ENCODE results near the gene CAPN12. TPM values are rescaled to one million over a fixed set of nuclear protein-coding genes. Genes with fewer than 3 reads are reported as not detected.

Gene CAPN12
- total and polyA plus RNA-seq, 10 of the 15 experiments (the other 5 are each of a cell fraction or from before 2014, with no cell fraction given) = 0.64 to 4.6 (median 2.0) TPM

GRCh38 chr19:38700350-38700901 is 43.8 kb downstream of the CAPN12 start:
- TF ChIP-seq SMAD1 (IDR thresholded peaks at IDR 0.05; ENCODE audit: low read depth, partially characterized antibody) (no peak), NFYB (IDR thresholded peaks at IDR 0.05; ENCODE audit: insufficient read depth, low read depth, low read length) (no peak), BRCA1 (IDR thresholded peaks at IDR 0.05; ENCODE audit: low read depth, low read length) (no peak), IRF3 (IDR thresholded peaks at IDR 0.05) (no peak), NKRF (conservative IDR thresholded peaks at IDR 0.05) (no peak), CHD1 (IDR thresholded peaks at IDR 0.05; ENCODE audit: low read depth, low read length) (no peak), ZSCAN29 (IDR thresholded peaks at IDR 0.05) (no peak), MEF2B (IDR thresholded peaks at IDR 0.05; ENCODE audit: partially characterized antibody, poor library complexity, severe bottlenecking) (no peak), WRNIP1 (IDR thresholded peaks at IDR 0.05; ENCODE audit: borderline replicate concordance, low read depth, low read length) (no peak), RAD21 (IDR thresholded peaks at IDR 0.05; ENCODE audit: insufficient read depth, low read depth, low read length) (no peak), POLR2AphosphoS5 (IDR thresholded peaks at IDR 0.05; ENCODE audit: low read length) (no peak)
- DNase-seq (ENCODE audit: low read depth, low spot score) = no peak
- no TSS peak for BruUV-seq (replicated peaks)
- no peak for FAIRE-seq
- no peaks in the 10 kb centered on the region for H3K27me3 ChIP-seq (replicated peaks in 1 of 2; ENCODE audit: control insufficient read depth in 2 of 2, insufficient read depth in 2 of 2, low read length in 1 of 2)
- H3K79me2 ChIP-seq (ENCODE audit: control insufficient read depth, insufficient read depth, low read length) = peaks cover 15% of the 10 kb centered on the region
- no peak overlapping the region for H3K27ac ChIP-seq (ENCODE audit: control insufficient read depth, insufficient read depth)
- H3K4me1 ChIP-seq (ENCODE audit: control insufficient read depth, insufficient read depth, low read length) = peaks cover 19% of the 10 kb centered on the region
- H3K9ac ChIP-seq (ENCODE audit: control insufficient read depth, insufficient read depth, low read length) = no peak overlapping the region
- in situ Hi-C loops (cut with MboI) = no loop called here
- no peak overlapping the region for H2AFZ ChIP-seq (ENCODE audit: control insufficient read depth, low read depth, low read length)
- H3K36me3 ChIP-seq (ENCODE audit: control insufficient read depth in 2 of 2, insufficient read depth in 2 of 2, low read length in 1 of 2) = peaks cover 30 to 48% of the 10 kb centered on the region in 2 experiments; a peak in 3 of 4 replicates
- H3K4me3 ChIP-seq = no peak overlapping the region
- RAD21 ChIA-PET (ENCODE audit: unreplicated experiment) = no interaction called here
- H3K4me2 ChIP-seq (ENCODE audit: control insufficient read depth, insufficient read depth) = no peak overlapping the region
- SMC1A ChIA-PET (ENCODE audit: uncharacterized antibody, unreplicated experiment) = no interaction called here
- intact Hi-C loops (cut with micrococcal nuclease; ENCODE audit: unreplicated experiment) = no loop called here
- ATAC-seq = no peak
- POLR2A ChIA-PET = no interaction called here
- CTCF ChIA-PET = interaction anchor here (1.1 kb wide), 1 partner anchor 268 kb away, joined by 3 read pairs; no protein-coding TSS in a partner anchor
- H3K9me3 ChIP-seq (replicated peaks; ENCODE audit: control insufficient read depth, insufficient read depth, low read length) = no peaks in the 10 kb centered on the region
- H4K20me1 ChIP-seq (ENCODE audit: control insufficient read depth, insufficient read depth) = 0 out of 2 replicates have a peak, but pooled peaks cover 5% of the 10 kb centered on the region
- 90% methylated on average over 22 of the region's 22 CpGs for WGBS (ENCODE audit: insufficient coverage, insufficient replicate concordance, low lambda C conversion rate, missing lambda C conversion rate)

All from GM12878 (cell line).